Suppressor macrophage treated with lipopolysaccharide for 4 hours (primary cell): ENCODE data around the gene SSMEM1.

Source experiments
- DNase-seq: peaks from one replicate; pipeline ENCODE4 v3.0.0-alpha.2; 2020

SSMEM1 gene

GRCh38 chr7:130254555-130254954 lies 46.9 kb downstream of the SSMEM1 start:
- DNase-seq, result no peak

DNA sequence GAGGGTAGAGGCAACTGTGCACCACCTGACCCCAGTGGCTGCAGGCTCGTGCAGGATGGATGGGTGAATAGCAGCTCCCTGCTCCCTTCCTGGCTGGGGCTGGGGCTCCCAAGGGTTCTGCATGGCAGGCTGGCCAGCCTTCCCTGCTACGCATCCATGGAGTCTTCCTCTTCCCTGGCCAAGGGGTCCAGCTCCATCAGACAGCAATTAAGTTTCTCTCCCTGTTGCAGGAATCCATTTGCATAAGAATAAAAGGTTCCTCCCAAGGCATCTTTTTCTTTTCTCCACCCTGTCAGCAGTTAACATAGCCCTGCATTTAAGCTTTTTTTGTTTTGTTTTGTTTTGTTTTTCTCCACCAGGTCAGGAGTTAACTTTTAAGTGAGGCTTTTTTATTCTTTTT lies 49.0 kb downstream of the SSMEM1 start:
- no peak for DNase-seq

- DNase-seq, result no peak
Observed at GRCh38 chr7:130258494-130259078, 50.9 kb downstream of the SSMEM1 start.

DNA sequence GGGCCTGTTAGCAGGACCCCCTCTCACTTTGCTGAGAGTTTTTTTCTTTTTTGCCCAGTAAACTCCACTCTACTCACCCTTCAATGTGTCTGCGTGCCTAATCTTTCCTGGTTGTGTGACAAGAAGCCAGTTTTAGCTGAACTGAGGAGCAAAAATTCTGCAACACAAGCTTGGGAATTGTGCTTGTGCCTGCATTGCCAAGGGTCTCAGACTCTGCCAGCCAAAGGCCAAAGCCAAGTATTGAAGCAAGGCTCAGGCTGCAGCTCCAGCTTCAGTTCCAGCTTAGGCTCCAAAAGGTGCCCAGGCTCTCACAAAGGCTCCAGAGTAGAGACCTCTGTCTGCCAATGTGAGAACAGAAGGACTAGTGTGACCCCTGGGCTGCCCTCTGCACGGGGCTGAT lies 54.8 kb downstream of the SSMEM1 start:
- DNase-seq, result no peak

- no peak for DNase-seq
Observed at GRCh38 chr7:130263130-130263529, 55.5 kb downstream of the SSMEM1 start.
